ENCODE data around the gene MTMR12.

The MTMR12 gene

DNA sequence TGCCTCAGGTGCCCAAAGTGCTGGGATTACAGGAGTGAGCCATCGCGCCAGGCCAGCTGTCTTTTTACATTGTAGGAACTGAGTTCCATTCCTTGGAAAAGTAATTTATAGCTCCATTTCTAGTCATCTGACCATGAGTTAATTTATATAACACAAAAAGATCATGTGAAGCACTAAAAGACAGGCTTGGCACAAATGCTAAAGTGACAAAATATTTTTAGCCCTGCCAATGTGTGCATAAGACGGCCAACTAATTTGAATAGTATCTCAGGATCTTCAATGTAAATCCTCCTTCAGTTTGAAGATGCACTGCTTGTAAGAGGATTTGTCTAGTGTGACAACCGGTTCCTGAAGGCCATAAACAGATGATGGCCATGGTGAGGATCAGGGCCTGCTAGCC lies 49.1 kb downstream of the MTMR12 start:
- H3K36me3 ChIP-seq (ENCODE audit: control insufficient read depth in 2 of 2, insufficient read depth in 2 of 2, low read length in 2 of 2) = peaks cover 38 to 52% of the 10 kb centered on the region in 2 donors
- no peak overlapping the region for H3K9ac ChIP-seq (ENCODE audit: low read depth in 1 of 2, low read length in 2 of 2)
- H3K4me1 ChIP-seq (ENCODE audit: control insufficient read depth in 2 of 2, insufficient read depth in 2 of 2, low read length in 2 of 2) = no peaks in the 10 kb centered on the region
- no peak overlapping the region for H3K27ac ChIP-seq (ENCODE audit: low read depth in 2 of 2, low read length in 2 of 2)
- H3K9me3 ChIP-seq (ENCODE audit: control insufficient read depth in 2 of 2, low read length in 2 of 2) = no peaks in the 10 kb centered on the region
- H3K27me3 ChIP-seq (ENCODE audit: control insufficient read depth in 2 of 2, insufficient read depth in 2 of 2, low read length in 2 of 2) = no peaks in the 10 kb centered on the region
- H3K4me3 ChIP-seq (ENCODE audit: low read length in 2 of 2) = no peak overlapping the region

DNA sequence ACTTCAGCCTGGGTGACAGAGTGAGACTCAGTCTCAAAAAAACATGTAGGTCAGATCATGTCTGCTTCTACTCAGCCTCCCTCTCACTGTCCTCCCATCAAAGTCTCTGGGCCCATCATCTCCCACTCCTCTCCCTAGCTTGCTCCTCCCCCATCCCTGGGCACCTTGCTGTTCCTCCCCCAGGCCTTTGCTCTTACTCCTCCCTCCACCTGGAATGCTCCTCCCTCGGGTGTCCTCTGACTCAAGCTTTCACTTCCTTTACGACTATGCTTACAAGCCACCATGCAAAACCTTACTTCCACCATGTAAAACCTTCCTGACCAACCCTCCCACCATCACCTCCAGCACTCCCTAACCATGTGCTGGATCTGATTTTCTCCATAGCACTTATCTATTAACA lies 51.5 kb downstream of the MTMR12 start:
- no peak overlapping the region for H3K27ac ChIP-seq (ENCODE audit: low read depth in 2 of 2, low read length in 2 of 2)
- H3K4me3 ChIP-seq (ENCODE audit: low read length in 2 of 2) = no peak overlapping the region
- no peaks in the 10 kb centered on the region for H3K4me1 ChIP-seq (ENCODE audit: control insufficient read depth in 2 of 2, insufficient read depth in 2 of 2, low read length in 2 of 2)
- H3K9ac ChIP-seq (ENCODE audit: low read depth in 1 of 2, low read length in 2 of 2) = no peak overlapping the region
- no peaks in the 10 kb centered on the region for H3K9me3 ChIP-seq (ENCODE audit: control insufficient read depth in 2 of 2, low read length in 2 of 2)
- H3K27me3 ChIP-seq (ENCODE audit: control insufficient read depth in 2 of 2, insufficient read depth in 2 of 2, low read length in 2 of 2) = no peaks in the 10 kb centered on the region
- peaks cover 44 to 51% of the 10 kb centered on the region in 2 donors for H3K36me3 ChIP-seq (ENCODE audit: control insufficient read depth in 2 of 2, insufficient read depth in 2 of 2, low read length in 2 of 2)

DNA sequence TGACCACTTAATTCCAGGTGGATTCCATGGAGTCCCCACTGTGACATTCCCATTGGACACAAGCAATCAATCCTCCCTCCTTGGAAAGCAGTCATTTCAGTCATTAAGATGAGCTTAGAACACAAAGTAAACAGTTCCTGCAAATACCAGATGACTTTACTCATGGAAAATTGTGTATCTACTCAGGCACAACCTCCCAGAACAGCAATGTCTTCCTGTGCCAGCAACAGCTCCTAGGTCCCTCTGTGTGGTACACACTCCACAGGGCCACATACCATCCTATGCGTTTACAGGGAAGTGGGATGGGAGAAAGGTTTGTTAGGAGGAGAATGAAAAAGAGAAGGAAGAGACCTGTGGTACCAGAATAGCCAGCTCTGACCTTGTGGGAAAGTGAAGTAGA lies 53.7 kb downstream of the MTMR12 start:
- Histone ChIP-seq H3K27ac (ENCODE audit: low read depth in 2 of 2, low read length in 2 of 2) (no peak overlapping the region), H3K4me1 (ENCODE audit: control insufficient read depth in 2 of 2, insufficient read depth in 2 of 2, low read length in 2 of 2) (no peaks in the 10 kb centered on the region), H3K36me3 (ENCODE audit: control insufficient read depth in 2 of 2, insufficient read depth in 2 of 2, low read length in 2 of 2) (peaks cover 38 to 51% of the 10 kb centered on the region in 2 donors), H3K9ac (ENCODE audit: low read depth in 1 of 2, low read length in 2 of 2) (no peak overlapping the region), H3K4me3 (ENCODE audit: low read length in 2 of 2) (no peak overlapping the region), H3K27me3 (ENCODE audit: control insufficient read depth in 2 of 2, insufficient read depth in 2 of 2, low read length in 2 of 2) (no peaks in the 10 kb centered on the region), H3K9me3 (ENCODE audit: control insufficient read depth in 2 of 2, low read length in 2 of 2) (no peaks in the 10 kb centered on the region)

GRCh38 chr5:32258424-32258823 lies 54.3 kb downstream of the MTMR12 start:
- no peak overlapping the region for H3K9ac ChIP-seq (ENCODE audit: low read depth in 1 of 2, low read length in 2 of 2)
- peaks cover 39 to 49% of the 10 kb centered on the region in 2 donors for H3K36me3 ChIP-seq (ENCODE audit: control insufficient read depth in 2 of 2, insufficient read depth in 2 of 2, low read length in 2 of 2)

DNA sequence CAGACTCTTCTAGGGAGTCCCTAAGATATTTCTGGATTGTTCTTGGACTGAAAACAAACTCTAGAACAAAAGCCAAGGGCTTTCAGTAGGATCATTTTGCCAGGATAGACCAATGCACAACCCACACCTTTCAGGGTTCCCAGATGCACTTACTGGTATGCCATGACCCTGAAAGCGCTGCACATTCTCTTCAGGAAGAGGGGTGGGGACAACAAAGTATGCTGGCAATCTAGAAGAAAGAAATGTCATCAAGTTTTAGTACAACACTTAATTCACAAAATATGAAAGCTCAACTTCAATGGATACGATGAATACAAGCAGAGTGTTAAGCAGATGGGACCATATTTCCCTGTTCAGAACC lies 57.2 kb downstream of the MTMR12 start:
- Histone ChIP-seq H3K9me3 (ENCODE audit: control insufficient read depth in 2 of 2, low read length in 2 of 2) (no peaks in the 10 kb centered on the region), H3K9ac (ENCODE audit: low read depth in 1 of 2, low read length in 2 of 2) (no peak overlapping the region), H3K4me3 (ENCODE audit: low read length in 2 of 2) (no peak overlapping the region), H3K27me3 (ENCODE audit: control insufficient read depth in 2 of 2, insufficient read depth in 2 of 2, low read length in 2 of 2) (no peaks in the 10 kb centered on the region), H3K4me1 (ENCODE audit: control insufficient read depth in 2 of 2, insufficient read depth in 2 of 2, low read length in 2 of 2) (no peaks in the 10 kb centered on the region), H3K36me3 (ENCODE audit: control insufficient read depth in 2 of 2, insufficient read depth in 2 of 2, low read length in 2 of 2) (peaks cover 40 to 50% of the 10 kb centered on the region in 2 donors), H3K27ac (ENCODE audit: low read depth in 2 of 2, low read length in 2 of 2) (no peak overlapping the region)

More at GRCh38 chr5:32258424-32258823, 54.3 kb downstream of the MTMR12 start:
- Histone ChIP-seq H3K9me3 (ENCODE audit: control insufficient read depth in 2 of 2, low read length in 2 of 2) (no peaks in the 10 kb centered on the region), H3K27ac (ENCODE audit: low read depth in 2 of 2, low read length in 2 of 2) (no peak overlapping the region), H3K4me3 (ENCODE audit: low read length in 2 of 2) (no peak overlapping the region), H3K27me3 (ENCODE audit: control insufficient read depth in 2 of 2, insufficient read depth in 2 of 2, low read length in 2 of 2) (no peaks in the 10 kb centered on the region), H3K4me1 (ENCODE audit: control insufficient read depth in 2 of 2, insufficient read depth in 2 of 2, low read length in 2 of 2) (no peaks in the 10 kb centered on the region)

DNA sequence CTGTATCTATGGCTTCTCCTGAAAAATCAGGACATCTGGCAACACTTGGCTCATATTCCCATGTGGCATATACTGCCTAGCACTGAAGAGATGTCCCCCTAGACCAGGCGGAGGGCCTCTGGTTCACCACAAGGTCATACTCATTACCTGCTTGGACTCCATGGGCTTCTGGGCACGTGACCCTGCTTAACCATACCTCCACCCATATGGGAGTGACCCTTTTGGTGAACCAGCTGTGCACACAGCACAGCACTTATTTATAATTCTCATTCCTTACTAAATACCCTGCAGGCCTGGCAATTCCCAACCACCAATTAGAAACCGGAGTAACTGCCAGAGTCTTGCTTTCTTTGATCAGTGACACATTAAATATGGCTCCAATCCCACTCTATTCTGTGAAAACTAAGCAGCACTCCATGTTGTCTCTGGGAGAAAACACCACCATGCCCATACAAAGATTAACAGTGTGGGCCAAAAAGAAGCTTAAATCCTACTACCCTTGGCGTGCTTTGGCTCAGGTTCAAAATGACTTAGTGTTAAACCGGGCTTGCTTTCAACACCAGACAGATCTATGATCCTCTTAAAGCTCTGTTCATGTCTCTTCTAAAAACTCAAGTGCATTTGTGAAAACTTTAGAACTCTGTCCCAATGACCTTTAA lies 57.7 kb downstream of the MTMR12 start:
- Histone ChIP-seq H3K27ac (ENCODE audit: low read depth in 2 of 2, low read length in 2 of 2) (no peak overlapping the region), H3K36me3 (ENCODE audit: control insufficient read depth in 2 of 2, insufficient read depth in 2 of 2, low read length in 2 of 2) (peaks cover 36 to 47% of the 10 kb centered on the region in 2 donors), H3K9ac (ENCODE audit: low read depth in 1 of 2, low read length in 2 of 2) (no peak overlapping the region), H3K4me3 (ENCODE audit: low read length in 2 of 2) (no peak overlapping the region), H3K27me3 (ENCODE audit: control insufficient read depth in 2 of 2, insufficient read depth in 2 of 2, low read length in 2 of 2) (no peaks in the 10 kb centered on the region), H3K4me1 (ENCODE audit: control insufficient read depth in 2 of 2, insufficient read depth in 2 of 2, low read length in 2 of 2) (no peaks in the 10 kb centered on the region), H3K9me3 (ENCODE audit: control insufficient read depth in 2 of 2, low read length in 2 of 2) (no peaks in the 10 kb centered on the region)

DNA sequence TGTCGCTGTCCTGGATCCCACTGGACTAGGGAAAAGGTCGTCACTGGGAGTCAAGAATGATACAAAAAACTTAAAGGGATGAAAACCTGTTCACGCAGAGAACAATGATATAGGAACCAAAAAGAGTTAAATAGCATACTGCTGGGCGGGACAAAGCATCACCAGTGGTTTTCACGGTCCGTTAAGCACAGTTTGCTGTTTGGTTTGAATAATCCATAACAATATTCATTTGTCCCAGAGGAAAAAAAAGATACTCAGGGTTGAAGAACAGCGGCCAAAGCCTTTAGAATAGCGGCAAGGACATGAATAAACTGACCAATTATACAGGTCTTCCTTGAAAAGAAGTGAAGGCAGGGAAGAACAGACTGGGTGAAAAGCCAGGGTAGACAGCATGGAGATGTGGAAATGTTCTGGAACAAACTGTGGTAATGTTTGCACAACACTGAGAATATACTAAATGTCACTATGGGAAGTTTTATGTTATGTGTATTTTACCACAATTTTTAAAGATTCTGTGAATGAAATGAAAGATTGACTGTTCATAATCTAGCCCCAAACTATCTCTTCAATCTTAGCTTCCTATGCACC lies 60.8 kb downstream of the MTMR12 start:
- no peaks in the 10 kb centered on the region for H3K4me1 ChIP-seq (ENCODE audit: control insufficient read depth in 2 of 2, insufficient read depth in 2 of 2, low read length in 2 of 2)
- H3K9me3 ChIP-seq (ENCODE audit: control insufficient read depth in 2 of 2, low read length in 2 of 2) = no peaks in the 10 kb centered on the region
- no peaks in the 10 kb centered on the region for H3K27me3 ChIP-seq (ENCODE audit: control insufficient read depth in 2 of 2, insufficient read depth in 2 of 2, low read length in 2 of 2)
- peaks cover 50 to 53% of the 10 kb centered on the region in 2 donors for H3K36me3 ChIP-seq (ENCODE audit: control insufficient read depth in 2 of 2, insufficient read depth in 2 of 2, low read length in 2 of 2)
- H3K9ac ChIP-seq (ENCODE audit: low read depth in 1 of 2, low read length in 2 of 2) = no peak overlapping the region
- no peak overlapping the region for H3K27ac ChIP-seq (ENCODE audit: low read depth in 2 of 2, low read length in 2 of 2)
- no peak overlapping the region for H3K4me3 ChIP-seq (ENCODE audit: low read length in 2 of 2)

DNA sequence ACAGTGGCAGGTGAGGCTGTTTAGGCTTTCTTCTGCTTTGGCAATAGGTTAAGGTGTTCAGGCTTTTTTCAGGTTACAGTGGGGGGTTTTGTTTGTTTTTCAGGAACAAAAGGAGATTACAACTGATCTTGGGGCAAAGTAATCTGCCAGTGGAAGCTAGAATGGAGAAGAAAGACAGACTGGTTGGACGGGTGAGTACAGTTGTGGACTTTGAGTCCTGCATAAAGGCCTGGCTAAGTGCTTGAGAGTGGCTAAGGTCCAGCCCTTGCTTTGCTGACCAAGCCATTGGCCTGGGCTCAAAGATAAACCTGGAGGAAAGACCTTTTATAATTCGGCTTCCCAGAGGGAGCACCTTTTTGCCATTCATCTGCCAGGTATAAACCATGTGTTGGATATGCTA lies 63.1 kb downstream of the MTMR12 start:
- peaks cover 53 to 54% of the 10 kb centered on the region in 2 donors for H3K36me3 ChIP-seq (ENCODE audit: control insufficient read depth in 2 of 2, insufficient read depth in 2 of 2, low read length in 2 of 2)

GRCh38 chr5:32245742-32246141 lies 67.0 kb downstream of the MTMR12 start:
- Histone ChIP-seq H3K36me3 (ENCODE audit: control insufficient read depth in 2 of 2, insufficient read depth in 2 of 2, low read length in 2 of 2) (peaks cover 52 to 60% of the 10 kb centered on the region in 2 donors), H3K27ac (ENCODE audit: low read depth in 2 of 2, low read length in 2 of 2) (no peak overlapping the region), H3K9me3 (ENCODE audit: control insufficient read depth in 2 of 2, low read length in 2 of 2) (no peaks in the 10 kb centered on the region), H3K27me3 (ENCODE audit: control insufficient read depth in 2 of 2, insufficient read depth in 2 of 2, low read length in 2 of 2) (no peaks in the 10 kb centered on the region), H3K4me3 (ENCODE audit: low read length in 2 of 2) (no peak overlapping the region), H3K4me1 (ENCODE audit: control insufficient read depth in 2 of 2, insufficient read depth in 2 of 2, low read length in 2 of 2) (no peaks in the 10 kb centered on the region), H3K9ac (ENCODE audit: low read depth in 1 of 2, low read length in 2 of 2) (no peak overlapping the region)

More for the DNA sequence above, 63.1 kb downstream of the MTMR12 start:
- H3K4me3 ChIP-seq (ENCODE audit: low read length in 2 of 2) = no peak overlapping the region
- H3K9ac ChIP-seq (ENCODE audit: low read depth in 1 of 2, low read length in 2 of 2) = no peak overlapping the region
- H3K9me3 ChIP-seq (ENCODE audit: control insufficient read depth in 2 of 2, low read length in 2 of 2) = no peaks in the 10 kb centered on the region
- H3K27me3 ChIP-seq (ENCODE audit: control insufficient read depth in 2 of 2, insufficient read depth in 2 of 2, low read length in 2 of 2) = no peaks in the 10 kb centered on the region
- no peaks in the 10 kb centered on the region for H3K4me1 ChIP-seq (ENCODE audit: control insufficient read depth in 2 of 2, insufficient read depth in 2 of 2, low read length in 2 of 2)
- no peak overlapping the region for H3K27ac ChIP-seq (ENCODE audit: low read depth in 2 of 2, low read length in 2 of 2)

GRCh38 chr5:32244017-32244416 lies 68.7 kb downstream of the MTMR12 start:
- no peak overlapping the region for H3K27ac ChIP-seq (ENCODE audit: low read depth in 2 of 2, low read length in 2 of 2)
- no peaks in the 10 kb centered on the region for H3K27me3 ChIP-seq (ENCODE audit: control insufficient read depth in 2 of 2, insufficient read depth in 2 of 2, low read length in 2 of 2)
- no peak overlapping the region for H3K9ac ChIP-seq (ENCODE audit: low read depth in 1 of 2, low read length in 2 of 2)
- peaks cover 54 to 70% of the 10 kb centered on the region in 2 donors for H3K36me3 ChIP-seq (ENCODE audit: control insufficient read depth in 2 of 2, insufficient read depth in 2 of 2, low read length in 2 of 2)
- no peaks in the 10 kb centered on the region for H3K9me3 ChIP-seq (ENCODE audit: control insufficient read depth in 2 of 2, low read length in 2 of 2)
- no peaks in the 10 kb centered on the region for H3K4me1 ChIP-seq (ENCODE audit: control insufficient read depth in 2 of 2, insufficient read depth in 2 of 2, low read length in 2 of 2)
- no peak overlapping the region for H3K4me3 ChIP-seq (ENCODE audit: low read length in 2 of 2)

Data from mucosa of rectum (tissue), 2 donors.